HG02852 (cell line): ENCODE measurements around the gene CADPS.

ENCODE experiments used
- ATAC-seq: cut with Tn5 transposase; IDR thresholded peaks from one replicate; pipeline ENCODE4 v1.9.1; 2021; ENCODE audit warnings: mild to moderate bottlenecking, moderate library complexity; ENCODE audit not compliant: unreplicated experiment

CADPS gene

GRCh38 chr3:62815981-62816380 is 59.2 kb downstream of the CADPS start:
- no peak for ATAC-seq

DNA sequence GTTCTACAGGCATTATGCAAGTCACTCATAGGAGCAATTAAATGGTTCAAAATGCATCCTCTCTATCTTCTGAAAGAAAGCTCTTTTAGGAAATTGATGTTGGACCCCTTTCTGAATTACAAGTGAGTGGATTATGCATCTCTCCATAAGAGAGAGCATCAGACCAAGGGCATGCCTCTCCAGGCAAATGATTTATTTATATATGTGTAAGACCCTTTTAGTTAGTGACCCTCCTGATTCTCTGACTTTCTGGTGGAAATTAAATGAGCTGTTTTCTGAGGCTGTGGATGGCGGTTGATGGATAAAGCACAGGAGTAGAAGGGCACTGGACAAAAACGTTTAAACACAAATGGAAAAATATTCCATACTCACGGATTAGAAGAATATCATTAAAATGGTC is 62.6 kb downstream of the CADPS start:
- ATAC-seq = no peak

DNA sequence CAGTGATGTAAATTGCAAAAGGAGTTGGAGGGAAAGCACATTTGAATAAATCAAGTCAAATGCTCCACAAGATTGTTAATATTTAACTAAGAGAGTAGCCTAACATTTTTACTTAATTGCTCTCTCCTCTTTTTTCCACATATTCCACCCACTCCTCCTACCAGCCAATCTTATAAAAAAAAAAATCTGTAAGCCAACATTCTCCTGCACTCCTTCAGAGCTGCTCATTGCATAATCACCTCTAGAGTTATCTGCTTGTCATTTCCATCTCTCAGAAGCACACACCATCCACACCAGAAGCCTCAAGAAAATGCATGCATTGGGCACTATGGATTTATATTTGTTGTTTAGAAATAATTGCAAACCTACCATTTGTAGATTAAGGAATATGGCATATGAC is 64.1 kb downstream of the CADPS start:
- ATAC-seq = no peak

GRCh38 chr3:62809369-62809768 is 65.8 kb downstream of the CADPS start:
- ATAC-seq = no peak

GRCh38 chr3:62805580-62806277 is 69.5 kb downstream of the CADPS start:
- ATAC-seq = no peak

- ATAC-seq = no peak
Observed at GRCh38 chr3:62805106-62805505, 70.1 kb downstream of the CADPS start.

DNA sequence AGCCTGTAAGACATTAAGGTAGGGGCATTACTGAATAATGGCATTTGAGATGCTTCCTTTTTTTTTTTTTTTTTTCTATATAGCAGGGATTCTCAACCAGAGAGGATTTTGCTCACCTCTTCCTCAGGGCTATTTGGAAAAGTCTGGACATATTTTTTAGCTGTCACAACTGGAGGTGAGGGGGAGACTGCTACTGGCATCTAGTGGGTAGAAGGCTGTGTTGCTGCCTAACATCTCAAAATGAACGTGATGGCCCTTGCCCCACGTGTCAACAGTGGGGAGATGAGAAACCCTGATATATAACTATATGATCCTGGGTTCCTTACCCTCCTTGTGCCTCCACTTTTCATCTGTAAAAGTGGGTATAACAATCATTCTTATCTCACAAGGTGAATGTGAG is 71.9 kb downstream of the CADPS start:
- no peak for ATAC-seq

DNA sequence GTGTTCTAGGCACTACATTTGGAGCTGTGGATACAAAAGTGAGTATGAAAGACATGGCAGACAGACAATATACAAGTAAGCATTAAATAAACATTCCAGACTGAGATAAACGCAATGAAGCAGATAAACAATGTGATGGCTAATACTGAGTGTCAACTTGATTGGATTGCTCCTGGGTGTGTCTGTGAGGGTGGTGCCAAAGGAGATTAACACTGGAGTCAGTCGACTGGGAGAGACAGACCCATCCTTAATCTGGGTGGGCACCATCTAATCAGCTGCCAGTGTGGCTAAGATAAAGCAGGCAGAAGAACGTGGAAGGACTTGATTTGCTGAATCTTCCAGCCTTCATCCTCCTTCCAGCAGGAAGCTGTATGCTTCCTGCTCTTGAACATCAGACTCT is 77.2 kb downstream of the CADPS start:
- ATAC-seq = no peak

GRCh38 chr3:62797132-62797531 is 78.1 kb downstream of the CADPS start:
- no peak for ATAC-seq

DNA sequence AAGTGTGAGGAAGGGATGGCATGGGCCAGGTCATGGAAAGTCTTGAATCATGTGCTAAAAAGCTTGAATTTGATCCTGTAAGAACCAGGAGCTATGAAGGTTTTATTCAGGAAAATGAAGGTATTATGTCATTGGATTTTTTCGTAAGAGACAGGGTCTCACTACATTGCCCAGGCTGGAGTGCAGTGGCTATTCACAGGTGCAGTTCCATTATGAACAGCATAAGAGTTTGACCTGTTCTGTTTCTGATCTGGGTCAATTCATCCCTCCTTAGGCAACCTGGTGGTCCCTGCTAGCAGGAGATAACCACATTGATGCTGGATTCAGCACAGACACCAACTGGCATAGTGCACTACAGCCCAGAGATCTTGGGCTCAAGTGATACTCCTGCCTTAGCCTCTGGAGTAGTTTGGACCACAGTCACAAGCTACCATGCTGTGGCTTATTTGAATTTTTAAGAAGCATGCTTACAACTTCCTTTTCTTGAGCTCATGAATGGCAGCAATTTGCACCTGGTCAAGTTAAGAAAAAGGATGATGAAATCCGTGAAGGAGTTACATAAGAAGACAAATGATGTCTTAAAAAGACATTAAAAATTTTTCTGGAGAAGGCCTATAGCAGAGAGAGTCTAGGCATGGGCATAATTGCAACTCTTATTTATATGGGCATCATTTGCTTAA is 79.1 kb downstream of the CADPS start:
- ATAC-seq = no peak

DNA sequence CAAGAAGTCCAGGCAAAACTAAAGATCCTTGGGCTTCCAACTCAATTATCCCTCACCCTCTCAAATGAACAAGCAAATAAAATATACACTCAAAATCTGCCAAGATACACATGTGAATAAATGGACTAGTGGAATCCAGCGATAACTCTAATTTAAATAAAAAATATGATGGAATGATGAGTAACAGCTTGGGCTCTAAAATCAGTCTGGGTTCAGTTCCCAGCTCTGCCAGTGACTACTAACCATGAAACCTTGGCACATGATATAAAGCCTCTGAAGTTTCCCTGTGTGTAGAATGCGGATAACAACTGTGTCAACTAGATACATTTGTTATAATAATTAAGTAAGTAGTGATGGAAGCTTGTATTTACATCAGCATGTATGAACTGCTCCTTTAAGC is 81.3 kb downstream of the CADPS start:
- no peak for ATAC-seq

DNA sequence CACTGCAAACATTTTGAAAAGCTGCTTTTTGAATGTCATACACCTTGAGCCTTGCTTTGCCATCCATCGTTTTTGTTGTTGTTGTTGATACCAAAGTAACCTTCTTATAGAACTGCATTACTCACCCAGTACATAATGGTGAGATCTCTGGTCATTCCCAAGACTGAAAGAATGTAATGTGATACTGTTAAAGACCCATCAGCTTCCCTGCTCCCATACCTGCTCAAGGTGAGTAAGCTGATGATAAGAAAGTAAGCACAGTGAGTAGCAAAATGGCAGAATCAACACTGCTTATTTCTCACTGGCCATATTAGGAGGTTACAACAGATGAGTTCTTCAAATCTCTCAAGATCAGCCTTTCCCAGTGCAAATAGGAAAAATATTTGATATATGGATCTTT is 89.8 kb downstream of the CADPS start:
- ATAC-seq = no peak

DNA sequence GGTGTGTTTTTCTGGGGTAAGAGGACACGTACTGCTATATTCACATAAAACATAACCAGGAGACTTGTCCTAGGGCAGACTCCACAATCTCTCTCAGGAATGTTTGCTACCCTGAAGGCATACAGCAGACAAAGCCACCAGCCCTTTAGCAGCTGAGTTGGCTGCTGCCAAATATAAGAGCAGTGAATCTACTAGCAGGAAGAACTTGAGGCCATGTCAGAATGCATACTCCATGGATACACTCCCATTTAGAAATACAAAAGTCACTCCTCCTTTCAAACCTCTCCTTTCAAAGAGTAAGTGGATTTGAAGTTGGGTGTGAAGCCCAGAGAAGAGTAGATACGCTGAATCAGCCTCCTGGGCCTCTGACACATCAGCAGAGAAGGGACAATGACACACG is 94.1 kb downstream of the CADPS start:
- no peak for ATAC-seq

GRCh38 chr3:62777674-62778073 is 97.5 kb downstream of the CADPS start:
- no peak for ATAC-seq

GRCh38 chr3:62777130-62777529 is 98.1 kb downstream of the CADPS start:
- no peak for ATAC-seq

GRCh38 chr3:62774221-62774620 is 101.0 kb downstream of the CADPS start:
- no peak for ATAC-seq

GRCh38 chr3:62771331-62772072 is 103.7 kb downstream of the CADPS start:
- no peak for ATAC-seq

DNA sequence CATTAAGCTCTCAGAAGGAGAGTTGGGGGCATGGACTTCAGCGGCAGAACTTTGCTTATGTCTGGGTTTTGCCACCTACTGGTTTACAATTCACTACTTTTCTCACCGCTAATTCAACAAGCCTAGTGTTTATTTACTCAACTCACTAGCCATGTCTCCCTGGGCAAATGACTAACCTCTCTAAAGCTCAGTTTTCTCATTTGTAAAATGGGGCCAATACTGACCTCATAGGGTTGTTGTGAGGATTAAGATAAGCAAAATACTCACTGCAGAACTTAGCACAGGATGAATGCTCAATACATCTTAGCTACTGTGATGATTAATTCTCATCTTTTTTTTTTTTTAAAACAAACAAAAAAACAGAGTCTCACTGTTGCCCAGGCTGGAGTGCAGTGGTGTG is 106.3 kb downstream of the CADPS start:
- ATAC-seq = no peak

DNA sequence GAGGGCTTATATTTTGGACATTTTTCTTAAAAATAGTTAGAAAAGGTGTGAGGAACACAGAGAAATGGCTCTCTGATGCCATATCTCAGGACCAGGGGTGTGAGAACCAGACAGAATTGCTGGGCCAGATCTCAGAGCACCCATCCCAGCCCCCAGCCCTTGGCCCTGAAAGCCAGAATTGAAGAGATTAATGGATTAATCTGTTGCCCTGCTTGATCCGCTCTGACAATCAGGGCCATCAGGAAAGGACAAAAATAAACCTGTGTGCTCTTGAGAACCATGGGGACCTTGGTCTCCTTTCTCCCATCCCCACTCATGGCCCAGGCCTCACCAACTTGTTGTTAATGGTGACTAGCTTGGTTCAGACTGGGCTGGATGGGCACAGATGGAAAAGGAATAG is 113.5 kb downstream of the CADPS start:
- no peak for ATAC-seq

- ATAC-seq = no peak
Observed at GRCh38 chr3:62761311-62761710, 113.9 kb downstream of the CADPS start.

GRCh38 chr3:62758296-62759066 is 116.7 kb downstream of the CADPS start:
- ATAC-seq = no peak
